ENCODE data around the gene FGFBP1.

FGFBP1 gene

DNA sequence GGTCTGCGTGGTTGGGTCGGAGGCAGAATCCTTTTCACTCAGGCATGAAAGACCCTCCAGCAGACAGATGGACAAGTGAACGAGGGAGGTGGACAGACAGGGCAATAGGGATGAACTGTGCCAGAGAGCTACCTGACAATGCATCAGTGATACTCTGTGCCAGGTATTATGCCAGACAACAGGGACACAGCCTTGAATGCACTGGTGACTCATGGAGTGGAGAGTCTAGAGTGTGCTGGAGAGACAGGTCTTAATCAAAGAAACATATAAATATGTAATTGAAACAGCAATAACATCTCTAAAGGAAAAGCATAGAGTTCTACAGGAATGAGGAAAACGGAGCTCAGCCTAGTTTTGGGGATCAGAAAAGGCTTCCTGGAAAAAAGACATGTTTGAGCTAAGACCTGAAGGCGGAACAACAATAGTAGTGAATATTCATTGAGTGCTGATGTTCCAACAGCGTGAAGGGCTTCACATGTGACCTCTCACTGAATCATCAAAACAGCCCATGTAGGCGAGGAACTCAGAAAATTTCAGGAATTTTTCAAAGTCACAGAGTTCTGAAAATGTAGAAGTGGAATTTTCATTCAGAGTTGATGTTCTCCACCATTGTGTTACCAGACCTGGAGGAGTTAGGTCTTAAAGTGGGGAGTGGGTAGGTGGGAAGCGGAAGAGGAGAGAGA is 44.4 kb upstream of the FGFBP1 start:
- no peaks in the 10 kb centered on the region for H3K79me2 ChIP-seq
- no peaks in the 10 kb centered on the region for H3K9me3 ChIP-seq (ENCODE audit: control insufficient read depth, low read length)
- no peak overlapping the region for H3K27ac ChIP-seq
- no peak overlapping the region for H3K4me2 ChIP-seq (ENCODE audit: low read length)
- no peak overlapping the region for H2AFZ ChIP-seq
- H3K4me3 ChIP-seq (ENCODE audit: low read depth, low read length), result no peak overlapping the region
- H3K4me1 ChIP-seq, result no peaks in the 10 kb centered on the region
- no peak overlapping the region for H3K9ac ChIP-seq
- TF ChIP-seq, protein P1, sequence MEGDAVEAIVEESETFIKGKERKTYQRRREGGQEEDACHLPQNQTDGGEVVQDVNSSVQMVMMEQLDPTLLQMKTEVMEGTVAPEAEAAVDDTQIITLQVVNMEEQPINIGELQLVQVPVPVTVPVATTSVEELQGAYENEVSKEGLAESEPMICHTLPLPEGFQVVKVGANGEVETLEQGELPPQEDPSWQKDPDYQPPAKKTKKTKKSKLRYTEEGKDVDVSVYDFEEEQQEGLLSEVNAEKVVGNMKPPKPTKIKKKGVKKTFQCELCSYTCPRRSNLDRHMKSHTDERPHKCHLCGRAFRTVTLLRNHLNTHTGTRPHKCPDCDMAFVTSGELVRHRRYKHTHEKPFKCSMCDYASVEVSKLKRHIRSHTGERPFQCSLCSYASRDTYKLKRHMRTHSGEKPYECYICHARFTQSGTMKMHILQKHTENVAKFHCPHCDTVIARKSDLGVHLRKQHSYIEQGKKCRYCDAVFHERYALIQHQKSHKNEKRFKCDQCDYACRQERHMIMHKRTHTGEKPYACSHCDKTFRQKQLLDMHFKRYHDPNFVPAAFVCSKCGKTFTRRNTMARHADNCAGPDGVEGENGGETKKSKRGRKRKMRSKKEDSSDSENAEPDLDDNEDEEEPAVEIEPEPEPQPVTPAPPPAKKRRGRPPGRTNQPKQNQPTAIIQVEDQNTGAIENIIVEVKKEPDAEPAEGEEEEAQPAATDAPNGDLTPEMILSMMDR (IDR thresholded peaks at IDR 0.05), result no peak
- no peaks in the 10 kb centered on the region for H3K36me3 ChIP-seq (ENCODE audit: control insufficient read depth, insufficient read depth, low read length)
- no peaks in the 10 kb centered on the region for H3K27me3 ChIP-seq (ENCODE audit: control insufficient read depth, insufficient read depth, low read length)

DNA sequence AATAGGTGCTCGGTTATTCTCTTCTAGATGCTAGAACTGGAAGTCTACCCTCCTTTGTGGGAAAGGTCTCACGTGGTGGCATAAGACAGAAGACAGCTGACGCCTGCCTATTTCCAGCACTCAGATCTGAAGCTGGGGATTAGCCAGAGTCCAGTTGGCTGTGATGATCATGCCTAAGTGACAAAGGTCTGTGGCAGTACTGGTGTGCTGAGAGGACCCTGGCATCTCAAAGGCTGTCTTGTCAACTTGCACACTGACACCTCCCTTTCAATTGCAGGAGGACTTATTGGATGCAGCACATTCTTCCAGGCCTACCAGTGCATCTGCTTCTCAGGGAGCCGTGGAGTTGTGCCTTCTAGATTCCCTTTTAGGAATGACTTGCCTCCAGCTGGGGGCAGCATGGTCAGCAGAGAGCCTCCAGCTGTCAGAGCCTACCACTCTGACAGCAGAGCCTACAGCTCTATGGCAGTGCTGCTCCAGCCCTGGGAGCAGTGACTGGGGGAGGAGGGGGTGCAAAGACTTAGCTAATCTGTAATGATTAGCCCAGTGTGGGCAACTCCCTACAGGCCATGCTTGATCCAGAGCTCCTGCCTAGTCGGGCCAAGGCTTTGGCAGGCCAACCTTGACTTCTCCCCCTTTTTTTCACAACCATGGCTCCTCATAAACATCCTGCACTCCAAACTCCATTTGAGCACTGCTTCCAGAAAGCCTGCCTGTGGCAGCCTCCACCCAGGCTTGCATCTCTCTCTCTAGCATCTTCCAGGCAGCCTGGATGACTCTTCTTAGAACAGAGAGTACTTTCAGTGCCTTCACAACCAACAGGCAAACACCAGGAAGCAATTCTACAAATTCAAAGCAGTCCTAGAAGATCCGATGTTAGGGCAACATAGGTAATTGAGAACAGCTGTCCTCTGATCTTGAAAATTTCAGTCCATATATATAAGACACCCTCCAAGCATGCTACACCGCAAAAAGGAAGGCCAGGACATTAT is 38.2 kb upstream of the FGFBP1 start:
- Histone ChIP-seq H3K9ac (no peak overlapping the region), H3K36me3 (ENCODE audit: control insufficient read depth, insufficient read depth, low read length) (no peaks in the 10 kb centered on the region), H3K27ac (no peak overlapping the region), H3K4me2 (ENCODE audit: low read length) (no peak overlapping the region), H3K4me1 (no peaks in the 10 kb centered on the region), H3K79me2 (no peaks in the 10 kb centered on the region), H3K9me3 (ENCODE audit: control insufficient read depth, low read length) (no peaks in the 10 kb centered on the region), H3K4me3 (ENCODE audit: low read depth, low read length) (no peak overlapping the region), H2AFZ (no peak overlapping the region), H3K27me3 (ENCODE audit: control insufficient read depth, insufficient read depth, low read length) (no peaks in the 10 kb centered on the region)
- TF ChIP-seq, protein P1 (IDR thresholded peaks at IDR 0.05), result no peak

DNA sequence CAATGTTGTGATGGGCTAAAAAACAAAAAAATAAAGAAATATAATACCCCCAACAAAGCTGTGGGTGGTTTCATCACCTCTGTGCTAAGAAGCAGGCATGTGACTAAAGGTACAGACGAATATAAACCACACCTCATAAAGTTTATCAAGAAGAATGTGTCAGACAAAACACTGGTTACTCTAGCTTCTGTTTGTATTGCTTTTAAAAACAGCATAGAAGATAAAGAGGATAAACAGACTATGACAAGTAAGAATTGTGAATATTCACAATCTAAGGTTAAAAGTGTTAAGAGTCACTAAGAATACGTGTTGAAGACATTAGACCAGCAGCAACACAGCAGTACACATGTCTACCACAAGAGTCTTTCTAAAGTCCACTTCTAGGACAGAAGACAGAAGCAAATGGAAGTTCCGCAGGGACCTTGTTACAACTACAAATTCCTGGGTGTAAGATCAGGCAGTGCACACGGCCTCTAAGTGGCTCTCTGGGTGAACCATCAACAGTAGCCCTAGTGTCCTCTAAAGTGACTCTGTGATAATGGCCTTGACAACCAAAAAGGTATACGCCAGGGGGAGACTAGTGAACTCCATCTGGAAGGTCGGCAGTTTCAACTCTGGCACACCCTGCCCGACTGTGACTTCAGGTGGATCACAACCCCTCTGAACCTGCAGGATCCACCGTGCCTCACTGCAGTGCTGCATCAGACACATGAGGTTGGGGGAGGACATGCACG is 32.7 kb upstream of the FGFBP1 start:
- Histone ChIP-seq H3K4me3 (ENCODE audit: low read depth, low read length) (no peak overlapping the region), H3K27me3 (ENCODE audit: control insufficient read depth, insufficient read depth, low read length) (no peaks in the 10 kb centered on the region), H3K27ac (no peak overlapping the region), H3K9ac (no peak overlapping the region), H3K79me2 (no peaks in the 10 kb centered on the region), H3K4me2 (ENCODE audit: low read length) (no peak overlapping the region), H2AFZ (no peak overlapping the region), H3K36me3 (ENCODE audit: control insufficient read depth, insufficient read depth, low read length) (no peaks in the 10 kb centered on the region), H3K4me1 (no peaks in the 10 kb centered on the region), H3K9me3 (ENCODE audit: control insufficient read depth, low read length) (no peaks in the 10 kb centered on the region)
- TF ChIP-seq, protein P1 (IDR thresholded peaks at IDR 0.05), result no peak

DNA sequence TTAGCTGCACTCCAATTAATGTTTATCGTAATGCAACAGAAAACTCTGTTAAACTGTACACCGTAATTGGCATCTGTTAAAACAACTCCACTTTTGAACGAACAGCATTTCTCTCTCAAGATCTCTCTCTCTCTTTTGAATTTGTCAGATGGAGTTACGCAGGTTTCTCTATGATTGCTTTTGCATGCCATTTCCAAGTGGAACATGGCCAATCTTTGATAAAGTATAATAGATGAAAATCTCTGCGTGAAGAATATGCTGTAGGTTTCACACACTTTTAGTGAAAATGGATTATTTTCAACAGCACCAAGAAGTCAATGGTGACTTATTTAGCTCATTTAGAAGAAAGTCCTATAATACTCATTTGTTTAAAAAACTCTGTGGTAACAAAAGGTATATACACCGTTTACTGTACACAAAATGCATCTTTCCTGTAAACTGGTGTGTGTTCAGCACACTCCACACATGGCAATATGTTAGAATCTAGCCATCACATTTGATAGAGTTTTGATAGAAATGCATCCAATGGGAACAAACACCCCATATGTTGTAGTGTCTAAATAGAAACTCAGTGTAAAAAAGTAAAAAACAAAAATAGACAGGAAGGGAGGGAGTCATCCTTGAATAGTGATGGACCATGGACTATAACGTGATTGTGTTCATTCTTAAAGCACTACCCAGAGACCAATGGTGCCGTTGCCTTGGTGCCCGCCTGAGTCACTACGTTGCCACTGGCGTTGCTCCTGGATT is 30.2 kb upstream of the FGFBP1 start:
- no peak overlapping the region for H3K27ac ChIP-seq
- no peak overlapping the region for H2AFZ ChIP-seq
- H3K9ac ChIP-seq, result no peak overlapping the region
- no peaks in the 10 kb centered on the region for H3K79me2 ChIP-seq
- no peaks in the 10 kb centered on the region for H3K27me3 ChIP-seq (ENCODE audit: control insufficient read depth, insufficient read depth, low read length)
- H3K9me3 ChIP-seq (ENCODE audit: control insufficient read depth, low read length), result no peaks in the 10 kb centered on the region
- no peak overlapping the region for H3K4me3 ChIP-seq (ENCODE audit: low read depth, low read length)
- H3K4me2 ChIP-seq (ENCODE audit: low read length), result no peak overlapping the region
- H3K36me3 ChIP-seq (ENCODE audit: control insufficient read depth, insufficient read depth, low read length), result no peaks in the 10 kb centered on the region
- no peaks in the 10 kb centered on the region for H3K4me1 ChIP-seq
- TF ChIP-seq, protein P1 (IDR thresholded peaks at IDR 0.05), result no peak
